Lung (tissue), 12 donors: ENCODE measurements around the gene MIER1. TPM values are rescaled to one million over a fixed set of nuclear protein-coding genes. Genes with fewer than 3 reads are reported as not detected.
A peak's percentile ranks its signal among the peaks of the same experiment; 100 is the strongest.

Experiments used
- ATAC-seq: fragments of 200-7000 bp; cut with Tn5 transposase; one replicate; pipeline ENCODE4 v1.9.1; 2020; ENCODE audit warnings: moderate number of reproducible peaks; ENCODE audit not compliant: insufficient read depth, low FRiP score
- DNase-seq, 3 donors: peaks; one replicate each; pipeline ENCODE4 v3.0.0-alpha.2; 2013 to 2017
- H3K27ac ChIP-seq, 2 donors: one replicate each; pipeline ENCODE4 v1.5.1; 2013; ENCODE audit warnings: mild to moderate bottlenecking in 2 of 2, moderate library complexity in 2 of 2, control low read depth in 1 of 2, inconsistent platforms in 1 of 2, low read depth in 1 of 2, low read length in 1 of 2
- H3K27me3 ChIP-seq, 3 donors: one replicate each; pipeline ENCODE4 v1.5.1; 2013; ENCODE audit warnings: low read length in 2 of 3; ENCODE audit not compliant: control insufficient read depth in 3 of 3, insufficient read depth in 3 of 3
- H3K36me3 ChIP-seq, 4 donors: one replicate each; pipeline ENCODE4 v1.5.1; 2013; ENCODE audit warnings: low read length in 4 of 4, mild to moderate bottlenecking in 1 of 4, moderate library complexity in 1 of 4; ENCODE audit not compliant: control insufficient read depth in 4 of 4, insufficient read depth in 4 of 4
- H3K4me1 ChIP-seq, 5 donors: one replicate each; pipeline ENCODE4 v1.5.1; 2013; ENCODE audit warnings: low read length in 5 of 5, mild to moderate bottlenecking in 2 of 5, moderate library complexity in 1 of 5; ENCODE audit not compliant: control insufficient read depth in 5 of 5, insufficient read depth in 5 of 5
- H3K4me3 ChIP-seq: one replicate; pipeline ENCODE4 v1.5.1; 2013; ENCODE audit warnings: mild to moderate bottlenecking, control low read depth, moderate library complexity
- H3K9ac ChIP-seq, 2 donors: one replicate each; pipeline ENCODE4 v1.5.1; 2013; ENCODE audit warnings: low read length in 2 of 2, control low read depth in 1 of 2; ENCODE audit not compliant: insufficient read depth in 1 of 2
- H3K9me3 ChIP-seq, 4 donors: one replicate each; pipeline ENCODE4 v1.5.1; 2013; ENCODE audit warnings: low read length in 3 of 4, mild to moderate bottlenecking in 1 of 4, moderate library complexity in 1 of 4; ENCODE audit not compliant: control insufficient read depth in 4 of 4, insufficient read depth in 3 of 4
- CTCF ChIP-seq: IDR thresholded peaks from 2 replicates; pipeline ENCODE4 v1.5.1; 2012; ENCODE audit warnings: mild to moderate bottlenecking; ENCODE audit errors: control extremely low read depth, extremely low read depth
- WGBS, 2 donors: extraction: QIAGEN DNeasy Blood & Tissue Kit; methylation state at CpG; one replicate each; pipeline ENCODE4 v1.1.7; 2013; 5-methylcytosine and 5-hydroxymethylcytosine counted together
- polyA plus RNA-seq, 2 donors: library from polyadenylated mRNA; stranded (reverse); fragments of 200-250 nt; gene quantifications; one replicate each; pipeline ENCODE4 v1.2.1, GENCODE V29; 2013
- total RNA-seq, 2 donors: library from RNA; depleted of rRNA in 1 of 2; stranded (reverse); fragments of >200 nt in 1 of 2; gene quantifications; one replicate each; pipeline ENCODE4 v1.2.1, GENCODE V29; 2014 to 2021
- donor health status: control.
- donor health status: control.
- donor health status: Bipolar disorder and iron deficiency.
- donor health status: healthy.
- donor health status: DM: yes; HTN: yes; CAD: no.

The MIER1 gene
- total and polyA plus RNA-seq, 4 donors = 12.6 to 42.4 (median 21.5) TPM

- Histone ChIP-seq H3K27me3 (no peaks in the 10 kb centered on the region), H3K4me3 (no peak overlapping the region), H3K9ac (no peak overlapping the region), H3K9me3 (no peaks in the 10 kb centered on the region), H3K4me1 (peaks cover 0 to 5% (median 0%) of the 10 kb centered on the region in 5 donors), H3K27ac (no peak overlapping the region), H3K36me3 (peaks cover 4 to 23% (median 19%) of the 10 kb centered on the region in 4 donors)
- DNase-seq (no peak), ATAC-seq (no peak)
- WGBS, 2 donors = 40 to 76% methylated on average over 1 of the region's 1 CpG
- TF ChIP-seq CTCF = no peak
Observed at GRCh38 chr1:66985835-66986234, 61.0 kb downstream of the MIER1 start.

GRCh38 chr1:66993076-66993475 lies 68.3 kb downstream of the MIER1 start:
- H3K4me1 ChIP-seq = no peaks in the 10 kb centered on the region
- H3K9ac ChIP-seq = no peak overlapping the region
- H3K36me3 ChIP-seq = peaks cover 6 to 12% (median 8%) of the 10 kb centered on the region in 4 donors
- no peaks in the 10 kb centered on the region for H3K27me3 ChIP-seq
- no peak overlapping the region for H3K4me3 ChIP-seq
- no peak overlapping the region for H3K27ac ChIP-seq
- TF ChIP-seq CTCF = no peak
- DNase-seq = no peak
- ATAC-seq = no peak
- WGBS, 2 donors = 95 to 97% methylated on average over 3 of the region's 3 CpGs
- H3K9me3 ChIP-seq = no peaks in the 10 kb centered on the region

GRCh38 chr1:66996018-66996682 lies 71.4 kb downstream of the MIER1 start:
- peak; percentile 68 for TF ChIP-seq CTCF
- H3K4me1 ChIP-seq = peaks cover 0 to 5% (median 0%) of the 10 kb centered on the region in 5 donors
- no peaks in the 10 kb centered on the region for H3K9me3 ChIP-seq
- no peak overlapping the region for H3K4me3 ChIP-seq
- 69 to 70% methylated on average over 7 of the region's 7 CpGs for WGBS, 2 donors
- DNase-seq (peak; percentile 70 to 83 (median 75)), ATAC-seq (peak; percentile 65)
- no peak overlapping the region for H3K27ac ChIP-seq
- peaks cover 4 to 13% (median 9%) of the 10 kb centered on the region in 4 donors for H3K36me3 ChIP-seq
- no peak overlapping the region for H3K9ac ChIP-seq
- no peaks in the 10 kb centered on the region for H3K27me3 ChIP-seq

GRCh38 chr1:66998972-66999371 lies 74.2 kb downstream of the MIER1 start:
- TF ChIP-seq CTCF = no peak
- Histone ChIP-seq H3K4me3 (no peak overlapping the region), H3K36me3 (peaks cover 5 to 26% (median 12%) of the 10 kb centered on the region in 4 donors), H3K27me3 (no peaks in the 10 kb centered on the region), H3K27ac (no peak overlapping the region), H3K4me1 (peaks cover 0 to 16% (median 0%) of the 10 kb centered on the region in 5 donors), H3K9ac (no peak overlapping the region), H3K9me3 (no peaks in the 10 kb centered on the region)
- no peak for ATAC-seq
- DNase-seq = no peak
